Retinal pigment epithelial cell (primary cell): ENCODE measurements around the gene CELSR2.

Experiments
- DNase-seq: peaks from one replicate; pipeline ENCODE4 v3.0.0-alpha.2; 2010; ENCODE audit warnings: low read depth
- H3K4me3 ChIP-seq: 2 replicates; pipeline ENCODE4 v1.5.1; 2011; ENCODE audit warnings: mild to moderate bottlenecking, low read length, control low read depth, moderate library complexity
- TF ChIP-seq, protein P1 (sequence below): conservative IDR thresholded peaks from 2 replicates; pipeline ENCODE4 v1.5.1; 2011; ENCODE audit warnings: low read depth, low read length, control low read depth, inconsistent platforms

CELSR2 gene

DNA sequence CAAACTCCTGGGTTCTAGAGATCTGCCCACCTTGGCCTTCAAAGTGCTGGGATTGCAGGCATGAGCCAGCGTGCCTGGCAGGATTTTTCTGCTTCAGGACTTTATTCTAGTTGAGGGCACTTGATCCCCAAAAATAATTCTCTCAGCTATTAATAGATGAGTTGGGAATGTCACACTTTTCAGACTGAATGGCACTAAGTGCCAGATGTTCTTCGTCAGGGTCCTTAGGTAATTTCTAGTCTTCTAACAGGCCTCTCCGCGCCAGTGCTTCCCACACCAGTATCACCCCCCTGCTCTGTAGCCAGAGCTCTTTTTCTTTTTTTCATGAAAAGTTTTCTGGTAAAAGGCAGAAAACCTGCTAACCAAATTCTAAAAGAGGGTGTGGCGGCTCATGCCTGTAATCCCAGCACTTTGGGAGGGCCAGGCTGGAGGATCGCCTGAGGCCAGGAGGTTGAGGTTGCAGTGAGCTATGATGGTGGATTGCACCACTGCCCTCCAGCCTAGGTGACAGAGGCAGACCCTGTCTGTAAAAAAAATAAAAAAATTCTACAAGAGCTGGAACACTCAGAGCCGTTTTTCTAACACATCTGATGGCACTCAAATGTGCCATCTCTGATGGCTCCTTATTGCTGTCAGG, 41.8 kb upstream of the CELSR2 start:
- DNase-seq, result no peak
- no peak overlapping the region for H3K4me3 ChIP-seq
- TF ChIP-seq, protein P1, sequence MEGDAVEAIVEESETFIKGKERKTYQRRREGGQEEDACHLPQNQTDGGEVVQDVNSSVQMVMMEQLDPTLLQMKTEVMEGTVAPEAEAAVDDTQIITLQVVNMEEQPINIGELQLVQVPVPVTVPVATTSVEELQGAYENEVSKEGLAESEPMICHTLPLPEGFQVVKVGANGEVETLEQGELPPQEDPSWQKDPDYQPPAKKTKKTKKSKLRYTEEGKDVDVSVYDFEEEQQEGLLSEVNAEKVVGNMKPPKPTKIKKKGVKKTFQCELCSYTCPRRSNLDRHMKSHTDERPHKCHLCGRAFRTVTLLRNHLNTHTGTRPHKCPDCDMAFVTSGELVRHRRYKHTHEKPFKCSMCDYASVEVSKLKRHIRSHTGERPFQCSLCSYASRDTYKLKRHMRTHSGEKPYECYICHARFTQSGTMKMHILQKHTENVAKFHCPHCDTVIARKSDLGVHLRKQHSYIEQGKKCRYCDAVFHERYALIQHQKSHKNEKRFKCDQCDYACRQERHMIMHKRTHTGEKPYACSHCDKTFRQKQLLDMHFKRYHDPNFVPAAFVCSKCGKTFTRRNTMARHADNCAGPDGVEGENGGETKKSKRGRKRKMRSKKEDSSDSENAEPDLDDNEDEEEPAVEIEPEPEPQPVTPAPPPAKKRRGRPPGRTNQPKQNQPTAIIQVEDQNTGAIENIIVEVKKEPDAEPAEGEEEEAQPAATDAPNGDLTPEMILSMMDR, result no peak

DNA sequence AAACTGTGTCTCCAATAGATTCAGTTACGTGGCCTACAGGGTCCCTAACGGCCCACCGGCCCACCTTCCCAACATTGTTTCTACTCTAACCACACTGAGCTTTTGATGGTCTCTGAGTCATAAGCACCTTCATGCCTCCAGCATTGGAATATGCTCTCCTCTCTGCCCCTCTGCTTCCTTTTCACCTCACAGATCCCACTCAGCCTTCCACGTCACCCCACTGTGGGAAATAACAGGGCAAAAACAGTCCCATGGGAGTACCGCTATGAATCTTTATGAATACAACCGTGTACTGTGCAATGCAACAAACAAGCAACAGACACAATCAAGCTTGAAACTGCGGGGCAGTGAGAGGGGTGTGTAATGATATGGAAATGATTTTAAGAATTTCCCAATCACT, 40.9 kb upstream of the CELSR2 start:
- TF ChIP-seq, protein P1, result no peak
- DNase-seq, result no peak
- no peak overlapping the region for H3K4me3 ChIP-seq

DNA sequence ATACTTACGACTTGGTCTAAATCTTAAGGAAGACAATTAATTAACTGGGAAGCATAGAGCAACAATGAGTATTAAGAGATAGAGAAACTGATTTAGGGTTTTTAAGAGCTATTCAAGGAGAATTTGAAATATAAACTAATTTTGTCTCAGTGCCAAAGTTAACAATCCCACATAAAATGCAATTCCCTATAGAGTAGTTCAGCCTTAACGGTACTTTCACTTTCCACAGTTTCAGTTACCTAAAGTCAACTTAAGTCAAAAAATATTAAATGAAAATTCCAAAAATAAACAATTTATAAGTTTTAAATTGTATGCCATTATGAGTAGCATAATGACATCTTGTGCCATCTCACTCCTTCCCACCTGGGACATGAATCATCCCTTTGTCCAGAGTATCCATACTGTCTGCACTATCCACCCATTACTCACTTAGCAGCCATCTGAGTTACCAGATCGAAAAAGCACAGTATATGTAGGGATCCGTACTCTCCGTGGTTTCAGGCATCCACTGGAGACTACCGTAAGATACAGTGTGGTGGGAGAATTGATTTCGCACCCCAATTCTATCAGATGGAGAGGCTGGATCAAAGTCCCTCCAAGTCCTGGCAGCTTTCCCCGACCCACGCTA, 40.4 kb upstream of the CELSR2 start:
- TF ChIP-seq, protein P1, result no peak
- no peak for DNase-seq
- H3K4me3 ChIP-seq, result no peak overlapping the region

DNA sequence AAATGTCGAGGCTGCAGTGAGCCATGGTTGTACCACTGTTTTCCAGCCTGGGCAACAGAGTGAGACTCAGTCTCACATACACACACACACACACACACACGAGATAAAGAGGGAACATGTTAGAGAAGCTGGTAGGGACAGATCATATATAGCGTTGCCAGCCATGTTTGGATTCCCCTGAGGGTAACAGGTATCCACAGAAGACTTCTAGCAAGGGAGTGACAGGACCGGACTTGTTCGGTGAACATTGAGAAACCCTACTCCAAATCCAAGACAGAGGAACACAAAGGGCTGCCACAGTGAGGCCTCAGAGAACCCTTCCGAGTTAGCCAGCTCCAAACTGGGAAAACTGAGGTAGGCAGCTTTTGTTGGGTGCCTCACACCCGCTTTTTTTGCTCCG, 39.3 kb upstream of the CELSR2 start:
- TF ChIP-seq, protein P1, result no peak
- no peak overlapping the region for H3K4me3 ChIP-seq
- DNase-seq, result no peak

DNA sequence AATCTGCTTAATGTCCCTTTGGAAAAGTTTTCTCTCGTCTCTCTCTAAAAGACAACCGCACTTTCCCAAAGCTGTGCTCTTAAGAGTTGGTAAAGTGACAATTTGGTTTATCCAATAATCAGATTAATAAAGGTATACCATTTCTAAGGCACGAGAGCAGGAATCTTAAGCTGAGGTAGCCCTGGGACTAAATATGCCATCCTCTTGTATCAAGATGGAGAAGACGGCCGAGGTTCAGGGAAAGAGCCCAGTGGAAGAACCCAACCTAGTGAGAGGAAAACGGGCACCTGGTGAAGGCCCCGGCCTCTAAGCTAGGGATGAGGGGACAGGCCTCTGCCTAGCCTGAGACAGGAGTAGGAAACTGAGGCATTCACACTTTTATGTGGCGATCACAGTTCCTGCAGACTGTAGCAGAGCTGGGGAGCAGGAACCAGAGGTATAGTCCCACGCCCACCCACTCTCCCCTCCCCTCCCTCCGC, 36.0 kb upstream of the CELSR2 start:
- DNase-seq, result no peak
- TF ChIP-seq, protein P1, result no peak
- peak overlapping the region; percentile 95 for H3K4me3 ChIP-seq

DNA sequence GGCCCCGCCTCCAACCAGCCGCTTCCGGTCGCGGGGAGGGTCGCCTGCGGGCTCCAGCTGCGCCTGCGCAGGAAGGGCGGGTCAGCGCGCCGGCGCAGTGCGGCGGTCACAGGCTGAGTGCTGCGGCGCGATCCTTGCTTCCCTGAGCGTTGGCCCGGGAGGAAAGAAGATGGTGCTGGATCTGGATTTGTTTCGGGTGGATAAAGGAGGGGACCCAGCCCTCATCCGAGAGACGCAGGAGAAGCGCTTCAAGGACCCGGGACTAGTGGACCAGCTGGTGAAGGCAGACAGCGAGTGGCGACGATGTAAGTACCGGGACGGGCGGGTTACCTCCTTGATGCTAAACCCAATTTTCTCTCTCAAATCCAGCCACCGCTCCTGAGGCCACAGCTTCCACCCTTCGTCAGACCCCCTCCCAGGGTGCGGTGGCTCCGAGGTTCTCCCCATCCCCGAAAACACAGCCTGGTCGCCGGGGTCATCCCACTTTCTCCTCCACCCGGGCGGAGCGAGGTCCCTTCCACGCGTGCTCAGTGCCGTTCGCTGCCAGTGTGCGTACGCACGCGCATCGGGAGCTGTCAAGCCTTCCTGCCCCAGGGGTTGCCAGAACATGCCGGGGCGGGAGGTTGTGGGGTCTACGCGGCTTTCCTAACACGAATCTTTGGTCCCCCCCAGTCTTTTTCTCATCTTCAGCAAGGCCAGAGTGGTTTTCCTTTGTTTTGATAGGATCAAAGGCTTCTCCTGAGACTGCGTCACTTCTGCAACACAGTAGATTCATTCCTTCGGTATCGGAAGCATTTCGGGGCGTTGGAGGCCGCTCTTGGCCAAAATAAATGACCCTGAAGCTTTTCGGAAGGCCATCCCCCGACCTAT, 35.3 kb upstream of the CELSR2 start, which contains the start of gene SARS1:
SARS1 (plus strand) TSS at position 95 of the 870 bp plus-strand sequence; CDS start at position 170, 75 bp downstream.
- DNase-seq, result no peak
- TF ChIP-seq, protein P1, result no peak
- H3K4me3 ChIP-seq, result peak within 1 kb of the TSS; percentile 95
